Measurements from ENCODE around the gene RNF157.
"Not testable (repeated sequence)": the region's sequence is repeated elsewhere in the genome, so short reads cannot be mapped to it uniquely, and the experiment has no call there.

Gene RNF157

GRCh38 chr17:76252967-76253766 is 12.9 kb upstream of the RNF157 start:
- H3K36me3 ChIP-seq (ENCODE audit: control insufficient read depth in 2 of 2, insufficient read depth in 1 of 2, low read length in 2 of 2); H3K4me1 ChIP-seq (ENCODE audit: control insufficient read depth, insufficient read depth, low read length); H3K9me3 ChIP-seq (ENCODE audit: control insufficient read depth, insufficient read depth, low read depth, low read length); H3K4me3 ChIP-seq (ENCODE audit: low read depth, low read length); POLR2A ChIA-PET; H3K27ac ChIP-seq (ENCODE audit: extremely low read depth, low read depth, low read length): not testable (repeated sequence)
- CTCF ChIA-PET: interaction anchor here (0.7 kb wide), 1 partner anchor 103 kb away, joined by 3 read pairs; no protein-coding TSS in a partner anchor

- H3K9me3 ChIP-seq (ENCODE audit: control insufficient read depth, insufficient read depth, low read depth, low read length): no peaks in the 10 kb centered on the region
- H3K4me3 ChIP-seq (ENCODE audit: low read depth, low read length): no peak overlapping the region
- ChIA-PET POLR2A (interaction anchor here (0.7 to 2.1 kb wide), 2 partner anchors 9 to 13 kb away, joined by 3 to 7 read pairs; partner anchors contain the start of gene UBALD2), CTCF (interaction anchor here (0.7 kb wide), 1 partner anchor 102 kb away, joined by 3 read pairs; no protein-coding TSS in a partner anchor)
- H3K36me3 ChIP-seq (ENCODE audit: control insufficient read depth in 2 of 2, insufficient read depth in 1 of 2, low read length in 2 of 2): no peaks in the 10 kb centered on the region
- no peak overlapping the region for H3K27ac ChIP-seq (ENCODE audit: extremely low read depth, low read depth, low read length)
- TF ChIP-seq ZNF585B (tag by site-specific recombination; IDR thresholded peaks at IDR 0.05) (no peak), ZNF19 (tag by site-specific recombination; IDR thresholded peaks at IDR 0.05; ENCODE audit: low read depth) (no peak), PRDM1 (tag by site-specific recombination; IDR thresholded peaks at IDR 0.05) (peak; percentile 38; the same call in 1 of the 2 replicates), ZNF692 (tag by site-specific recombination; IDR thresholded peaks at IDR 0.05) (no peak)
- H3K4me1 ChIP-seq (ENCODE audit: control insufficient read depth, insufficient read depth, low read length): no peaks in the 10 kb centered on the region
These were observed 12.0 kb upstream of the RNF157 start for GRCh38 chr17:76252040-76252954.

- no peaks in the 10 kb centered on the region for H3K9me3 ChIP-seq (ENCODE audit: control insufficient read depth, insufficient read depth, low read depth, low read length)
- H3K27ac ChIP-seq (ENCODE audit: extremely low read depth, low read depth, low read length): no peak overlapping the region
- H3K4me1 ChIP-seq (ENCODE audit: control insufficient read depth, insufficient read depth, low read length): no peaks in the 10 kb centered on the region
- H3K36me3 ChIP-seq (ENCODE audit: control insufficient read depth in 2 of 2, insufficient read depth in 1 of 2, low read length in 2 of 2): no peaks in the 10 kb centered on the region
- no peak overlapping the region for H3K4me3 ChIP-seq (ENCODE audit: low read depth, low read length)
- POLR2A ChIA-PET: interaction anchor here (0.7 to 2.1 kb wide), 2 partner anchors 8 to 13 kb away, joined by 3 to 7 read pairs; partner anchors contain the start of gene UBALD2
- TF ChIP-seq ZNF394 (tag by site-specific recombination; IDR thresholded peaks at IDR 0.05; ENCODE audit: borderline replicate concordance) (no peak), YY1 (tag by site-specific recombination; IDR thresholded peaks at IDR 0.05) (no peak), ZNF18 (tag by site-specific recombination; IDR thresholded peaks at IDR 0.05) (0 out of 2 replicates have a peak, but pooled peaks have one; percentile 14), ZFHX2 (tag by site-specific recombination; conservative IDR thresholded peaks at IDR 0.05) (no peak)
- CTCF ChIA-PET: no interaction called here
These were observed 11.3 kb upstream of the RNF157 start for GRCh38 chr17:76251478-76252039.

GRCh38 chr17:76250141-76250540 is 9.8 kb upstream of the RNF157 start:
- H3K4me1 ChIP-seq (ENCODE audit: control insufficient read depth, insufficient read depth, low read length): 0 out of 2 replicates have a peak, but pooled peaks cover 4% of the 10 kb centered on the region
- no peaks in the 10 kb centered on the region for H3K9me3 ChIP-seq (ENCODE audit: control insufficient read depth, insufficient read depth, low read depth, low read length)
- H3K27ac ChIP-seq (ENCODE audit: extremely low read depth, low read depth, low read length): no peak overlapping the region
- no peak overlapping the region for H3K4me3 ChIP-seq (ENCODE audit: low read depth, low read length)
- ChIA-PET CTCF (interaction anchor here (1.1 to 1.7 kb wide), 2 partner anchors 123 to 250 kb away, joined by 4 to 5 read pairs; partner anchors contain the start of gene CDK3), POLR2A (interaction anchor here (0.8 kb wide), 1 partner anchor 15 kb away, joined by 3 read pairs; no protein-coding TSS in a partner anchor)
- H3K36me3 ChIP-seq (ENCODE audit: control insufficient read depth in 2 of 2, insufficient read depth in 1 of 2, low read length in 2 of 2): no peaks in the 10 kb centered on the region
- TF ChIP-seq ZNF768 (tag by site-specific recombination; IDR thresholded peaks at IDR 0.05) (no peak), ZNF629 (tag by site-specific recombination; IDR thresholded peaks at IDR 0.05) (no peak), ZBTB1 (tag by site-specific recombination; IDR thresholded peaks at IDR 0.05) (no peak), KLF1 (tag by site-specific recombination; IDR thresholded peaks at IDR 0.05) (no peak), ELK4 (IDR thresholded peaks at IDR 0.05; ENCODE audit: borderline replicate concordance, low read depth, low read length) (no peak), ZNF785 (tag by site-specific recombination; IDR thresholded peaks at IDR 0.05) (no peak), ZBTB10 (tag by site-specific recombination; IDR thresholded peaks at IDR 0.05) (no peak), ZNF274 (IDR thresholded peaks at IDR 0.05; ENCODE audit: low read length) (no peak), ZNF274 (tag by site-specific recombination; IDR thresholded peaks at IDR 0.05; ENCODE audit: borderline replicate concordance) (no peak)

Measured in HEK293 (cell line).